H1 (cell line): ENCODE data around the gene KCNJ5. TPM values are rescaled to one million over a fixed set of nuclear protein-coding genes. Genes with fewer than 3 reads are reported as not detected.

Experiments used
- HDAC6 ChIP-seq: IDR thresholded peaks from one replicate; pipeline ENCODE4 v1.7.1; 2012; ENCODE audit warnings: low read depth, mild to moderate bottlenecking, inconsistent platforms, low read length, moderate library complexity
- RBBP5 ChIP-seq: IDR thresholded peaks from 2 replicates; pipeline ENCODE4 v1.7.1; 2012; ENCODE audit warnings: low read depth, mild to moderate bottlenecking, inconsistent platforms, low read length, moderate library complexity, borderline replicate concordance
- SP1 ChIP-seq: IDR thresholded peaks from 2 replicates; pipeline ENCODE4 v1.6.1; 2011; ENCODE audit warnings: low read depth, low read length
- TAF1 ChIP-seq: IDR thresholded peaks from 2 replicates; pipeline ENCODE4 v1.6.1; 2011; ENCODE audit warnings: mild to moderate bottlenecking, low read depth, low read length
- polyA plus RNA-seq, 7 experiments: library from polyadenylated mRNA; depleted of rRNA in 3 of 7; stranded (reverse) in 5 of 7; unstranded in 2 of 7; fragments of >200 nt in 5 of 7; fragments of 200-250 nt in 2 of 7; gene quantifications; 1 replicate in 5 of 7; 2 replicates in 1 of 7; 4 replicates in 1 of 7; pipeline versions ENCODE4 v1.2.1 to v1.2.3, GENCODE V29; 2011 to 2013; ENCODE audit warnings: missing spikeins in 2 of 7, mixed read lengths in 2 of 7
- total RNA-seq: library from RNA; stranded (reverse); fragmentation: NEBNext Ultra II Directional; extraction: Animal tissue kit (Norgen Biotek cat#: 25700); gene quantifications from 2 replicates; pipeline ENCODE4 v1.2.1, GENCODE V29; 2021
- TF ChIP-seq, protein P1 (sequence below): fragments of 300-600 bp; sonication (generic); IDR thresholded peaks from 2 replicates; pipeline ENCODE4 v1.7.1; 2012; ENCODE audit warnings: low read length, moderate library complexity, mild to moderate bottlenecking, inconsistent platforms; ENCODE audit not compliant: insufficient replicate concordance
- TF ChIP-seq, protein P2 (sequence below): IDR thresholded peaks from 2 replicates; pipeline ENCODE4 v1.6.1; 2011; ENCODE audit warnings: low read length, improper control_type of control experiment

Gene KCNJ5
- total and polyA plus RNA-seq, 2 of the 8 experiments (the other 6 are each of a cell fraction or from before 2014, with no cell fraction given), result 0.05 TPM; not detected in 1

DNA sequence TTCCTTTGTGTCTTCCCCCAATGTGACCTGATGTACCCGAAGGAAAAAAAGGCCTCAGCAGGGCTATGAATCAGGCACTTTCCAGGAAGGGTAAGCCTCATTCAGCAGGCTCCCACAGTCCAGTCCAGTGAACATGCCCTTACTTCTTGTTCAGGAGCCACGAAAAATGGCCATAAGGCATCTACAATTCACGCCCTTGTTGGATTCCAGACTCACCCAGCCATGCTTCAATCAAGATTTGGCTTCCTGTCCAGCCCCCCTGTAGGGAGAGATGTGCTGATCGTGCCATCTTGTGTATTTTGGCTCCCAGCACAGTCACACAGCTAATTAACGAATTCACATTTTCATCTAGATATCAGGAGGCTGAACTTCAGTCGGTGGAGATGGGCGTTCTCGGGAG, 9.9 kb upstream of the KCNJ5 start (continued):
- TF ChIP-seq, protein P1, sequence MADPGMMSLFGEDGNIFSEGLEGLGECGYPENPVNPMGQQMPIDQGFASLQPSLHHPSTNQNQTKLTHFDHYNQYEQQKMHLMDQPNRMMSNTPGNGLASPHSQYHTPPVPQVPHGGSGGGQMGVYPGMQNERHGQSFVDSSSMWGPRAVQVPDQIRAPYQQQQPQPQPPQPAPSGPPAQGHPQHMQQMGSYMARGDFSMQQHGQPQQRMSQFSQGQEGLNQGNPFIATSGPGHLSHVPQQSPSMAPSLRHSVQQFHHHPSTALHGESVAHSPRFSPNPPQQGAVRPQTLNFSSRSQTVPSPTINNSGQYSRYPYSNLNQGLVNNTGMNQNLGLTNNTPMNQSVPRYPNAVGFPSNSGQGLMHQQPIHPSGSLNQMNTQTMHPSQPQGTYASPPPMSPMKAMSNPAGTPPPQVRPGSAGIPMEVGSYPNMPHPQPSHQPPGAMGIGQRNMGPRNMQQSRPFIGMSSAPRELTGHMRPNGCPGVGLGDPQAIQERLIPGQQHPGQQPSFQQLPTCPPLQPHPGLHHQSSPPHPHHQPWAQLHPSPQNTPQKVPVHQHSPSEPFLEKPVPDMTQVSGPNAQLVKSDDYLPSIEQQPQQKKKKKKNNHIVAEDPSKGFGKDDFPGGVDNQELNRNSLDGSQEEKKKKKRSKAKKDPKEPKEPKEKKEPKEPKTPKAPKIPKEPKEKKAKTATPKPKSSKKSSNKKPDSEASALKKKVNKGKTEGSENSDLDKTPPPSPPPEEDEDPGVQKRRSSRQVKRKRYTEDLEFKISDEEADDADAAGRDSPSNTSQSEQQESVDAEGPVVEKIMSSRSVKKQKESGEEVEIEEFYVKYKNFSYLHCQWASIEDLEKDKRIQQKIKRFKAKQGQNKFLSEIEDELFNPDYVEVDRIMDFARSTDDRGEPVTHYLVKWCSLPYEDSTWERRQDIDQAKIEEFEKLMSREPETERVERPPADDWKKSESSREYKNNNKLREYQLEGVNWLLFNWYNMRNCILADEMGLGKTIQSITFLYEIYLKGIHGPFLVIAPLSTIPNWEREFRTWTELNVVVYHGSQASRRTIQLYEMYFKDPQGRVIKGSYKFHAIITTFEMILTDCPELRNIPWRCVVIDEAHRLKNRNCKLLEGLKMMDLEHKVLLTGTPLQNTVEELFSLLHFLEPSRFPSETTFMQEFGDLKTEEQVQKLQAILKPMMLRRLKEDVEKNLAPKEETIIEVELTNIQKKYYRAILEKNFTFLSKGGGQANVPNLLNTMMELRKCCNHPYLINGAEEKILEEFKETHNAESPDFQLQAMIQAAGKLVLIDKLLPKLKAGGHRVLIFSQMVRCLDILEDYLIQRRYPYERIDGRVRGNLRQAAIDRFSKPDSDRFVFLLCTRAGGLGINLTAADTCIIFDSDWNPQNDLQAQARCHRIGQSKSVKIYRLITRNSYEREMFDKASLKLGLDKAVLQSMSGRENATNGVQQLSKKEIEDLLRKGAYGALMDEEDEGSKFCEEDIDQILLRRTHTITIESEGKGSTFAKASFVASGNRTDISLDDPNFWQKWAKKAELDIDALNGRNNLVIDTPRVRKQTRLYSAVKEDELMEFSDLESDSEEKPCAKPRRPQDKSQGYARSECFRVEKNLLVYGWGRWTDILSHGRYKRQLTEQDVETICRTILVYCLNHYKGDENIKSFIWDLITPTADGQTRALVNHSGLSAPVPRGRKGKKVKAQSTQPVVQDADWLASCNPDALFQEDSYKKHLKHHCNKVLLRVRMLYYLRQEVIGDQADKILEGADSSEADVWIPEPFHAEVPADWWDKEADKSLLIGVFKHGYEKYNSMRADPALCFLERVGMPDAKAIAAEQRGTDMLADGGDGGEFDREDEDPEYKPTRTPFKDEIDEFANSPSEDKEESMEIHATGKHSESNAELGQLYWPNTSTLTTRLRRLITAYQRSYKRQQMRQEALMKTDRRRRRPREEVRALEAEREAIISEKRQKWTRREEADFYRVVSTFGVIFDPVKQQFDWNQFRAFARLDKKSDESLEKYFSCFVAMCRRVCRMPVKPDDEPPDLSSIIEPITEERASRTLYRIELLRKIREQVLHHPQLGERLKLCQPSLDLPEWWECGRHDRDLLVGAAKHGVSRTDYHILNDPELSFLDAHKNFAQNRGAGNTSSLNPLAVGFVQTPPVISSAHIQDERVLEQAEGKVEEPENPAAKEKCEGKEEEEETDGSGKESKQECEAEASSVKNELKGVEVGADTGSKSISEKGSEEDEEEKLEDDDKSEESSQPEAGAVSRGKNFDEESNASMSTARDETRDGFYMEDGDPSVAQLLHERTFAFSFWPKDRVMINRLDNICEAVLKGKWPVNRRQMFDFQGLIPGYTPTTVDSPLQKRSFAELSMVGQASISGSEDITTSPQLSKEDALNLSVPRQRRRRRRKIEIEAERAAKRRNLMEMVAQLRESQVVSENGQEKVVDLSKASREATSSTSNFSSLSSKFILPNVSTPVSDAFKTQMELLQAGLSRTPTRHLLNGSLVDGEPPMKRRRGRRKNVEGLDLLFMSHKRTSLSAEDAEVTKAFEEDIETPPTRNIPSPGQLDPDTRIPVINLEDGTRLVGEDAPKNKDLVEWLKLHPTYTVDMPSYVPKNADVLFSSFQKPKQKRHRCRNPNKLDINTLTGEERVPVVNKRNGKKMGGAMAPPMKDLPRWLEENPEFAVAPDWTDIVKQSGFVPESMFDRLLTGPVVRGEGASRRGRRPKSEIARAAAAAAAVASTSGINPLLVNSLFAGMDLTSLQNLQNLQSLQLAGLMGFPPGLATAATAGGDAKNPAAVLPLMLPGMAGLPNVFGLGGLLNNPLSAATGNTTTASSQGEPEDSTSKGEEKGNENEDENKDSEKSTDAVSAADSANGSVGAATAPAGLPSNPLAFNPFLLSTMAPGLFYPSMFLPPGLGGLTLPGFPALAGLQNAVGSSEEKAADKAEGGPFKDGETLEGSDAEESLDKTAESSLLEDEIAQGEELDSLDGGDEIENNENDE, result no peak
- TF ChIP-seq, protein P2, sequence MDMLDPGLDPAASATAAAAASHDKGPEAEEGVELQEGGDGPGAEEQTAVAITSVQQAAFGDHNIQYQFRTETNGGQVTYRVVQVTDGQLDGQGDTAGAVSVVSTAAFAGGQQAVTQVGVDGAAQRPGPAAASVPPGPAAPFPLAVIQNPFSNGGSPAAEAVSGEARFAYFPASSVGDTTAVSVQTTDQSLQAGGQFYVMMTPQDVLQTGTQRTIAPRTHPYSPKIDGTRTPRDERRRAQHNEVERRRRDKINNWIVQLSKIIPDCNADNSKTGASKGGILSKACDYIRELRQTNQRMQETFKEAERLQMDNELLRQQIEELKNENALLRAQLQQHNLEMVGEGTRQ, result no peak
- no peak for TF ChIP-seq SP1
- no peak for TF ChIP-seq TAF1
- TF ChIP-seq HDAC6, result no peak
- TF ChIP-seq RBBP5, result no peak
